Loucy (cell line): ENCODE results near the gene OR5H15.

Experiments used
- CTCF ChIP-seq: fragments of 200-600 bp; sonication (generic); conservative IDR thresholded peaks from 2 replicates; pipeline ENCODE4 v1.5.1; 2014; ENCODE audit warnings: mild to moderate bottlenecking, antibody characterized with exemption, low read length
- EZH2phosphoT487 ChIP-seq: fragments of 200-600 bp; IDR thresholded peaks from 2 replicates; pipeline ENCODE4 v1.6.1; 2018; ENCODE audit warnings: antibody characterized with exemption, mild to moderate bottlenecking, moderate library complexity, borderline replicate concordance

- TF ChIP-seq CTCF (no peak), EZH2phosphoT487 (no peak)
Observed at GRCh38 chr3:98136631-98137030, 29.9 kb upstream of the OR5H15 start.
